Measurements from ENCODE around the gene DHDDS. TPM values are rescaled to one million over a fixed set of nuclear protein-coding genes. Genes with fewer than 3 reads are reported as not detected.

The DHDDS gene
- total and polyA plus RNA-seq, 2 of the 13 experiments (the other 11 are each of a cell fraction or from before 2014, with no cell fraction given), result 18.9 to 28.3 TPM

GRCh38 chr1:26387447-26387846, 44.7 kb upstream of the DHDDS start (continued):
- TF ChIP-seq, protein P1, sequence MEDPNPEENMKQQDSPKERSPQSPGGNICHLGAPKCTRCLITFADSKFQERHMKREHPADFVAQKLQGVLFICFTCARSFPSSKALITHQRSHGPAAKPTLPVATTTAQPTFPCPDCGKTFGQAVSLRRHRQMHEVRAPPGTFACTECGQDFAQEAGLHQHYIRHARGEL (CRISPR knock-in tag; IDR thresholded peaks at IDR 0.05), result no peak
- TF ChIP-seq ZNF775 (CRISPR knock-in tag; IDR thresholded peaks at IDR 0.05; ENCODE audit: borderline replicate concordance) (no peak), ZNF383 (CRISPR knock-in tag; IDR thresholded peaks at IDR 0.05; ENCODE audit: borderline replicate concordance) (no peak), CENPX (CRISPR knock-in tag; IDR thresholded peaks at IDR 0.05) (no peak), MAZ (IDR thresholded peaks at IDR 0.05; ENCODE audit: borderline replicate concordance, low read depth, low read length) (no peak), MAZ (CRISPR knock-in tag; IDR thresholded peaks at IDR 0.05; ENCODE audit: low read depth) (peak; percentile 70), NR2C2 (CRISPR knock-in tag; IDR thresholded peaks at IDR 0.05; ENCODE audit: borderline replicate concordance) (peak; percentile 79), SMAD1 (CRISPR knock-in tag; IDR thresholded peaks at IDR 0.05; ENCODE audit: borderline replicate concordance, low read depth) (no peak), U2AF1 (optimal IDR thresholded peaks at IDR 0.05; ENCODE audit: low read depth, low read length) (no peak), ZNF646 (CRISPR knock-in tag; IDR thresholded peaks at IDR 0.05) (no peak), KDM5B (CRISPR knock-in tag; IDR thresholded peaks at IDR 0.05; ENCODE audit: borderline replicate concordance) (peak; percentile 55; the same call in 1 of the 2 replicates), TCF12 (IDR thresholded peaks at IDR 0.05) (no peak), TCF12 (CRISPR knock-in tag; IDR thresholded peaks at IDR 0.05) (0 out of 2 replicates have a peak, but pooled peaks have one; percentile 69), ASH2L (IDR thresholded peaks at IDR 0.05; ENCODE audit: insufficient read length, low read depth, low read length) (peak; percentile 42), TMF1 (CRISPR knock-in tag; IDR thresholded peaks at IDR 0.05; ENCODE audit: low read depth) (no peak), TFAP4 (IDR thresholded peaks at IDR 0.05; ENCODE audit: borderline replicate concordance, low read depth) (peak; percentile 53; the same call in 1 of the 2 replicates), ZNF672 (CRISPR knock-in tag; IDR thresholded peaks at IDR 0.05) (no peak), ZNF317 (CRISPR knock-in tag; IDR thresholded peaks at IDR 0.05) (peak; percentile 82), ZNF326 (CRISPR knock-in tag; IDR thresholded peaks at IDR 0.05; ENCODE audit: borderline replicate concordance) (no peak), ISL2 (CRISPR knock-in tag; IDR thresholded peaks at IDR 0.05) (peak; percentile 49; the same call in 1 of the 2 replicates), PRDM4 (CRISPR knock-in tag; IDR thresholded peaks at IDR 0.05; ENCODE audit: borderline replicate concordance) (no peak)
